ENCODE results near the gene AGTR1. TPM values are rescaled to one million over a fixed set of nuclear protein-coding genes. Genes with fewer than 3 reads are reported as not detected.

The AGTR1 gene
- total and polyA plus RNA-seq, 2 of the 13 experiments (the other 11 are each of a cell fraction or from before 2014, with no cell fraction given), result 0.64 to 1.5 TPM

- no peak for TF ChIP-seq ZBED4 (CRISPR knock-in tag; IDR thresholded peaks at IDR 0.05; ENCODE audit: borderline replicate concordance)
- peak; percentile 87 for TF ChIP-seq ONECUT2 (CRISPR knock-in tag; IDR thresholded peaks at IDR 0.05)
- TF ChIP-seq, protein P1, sequence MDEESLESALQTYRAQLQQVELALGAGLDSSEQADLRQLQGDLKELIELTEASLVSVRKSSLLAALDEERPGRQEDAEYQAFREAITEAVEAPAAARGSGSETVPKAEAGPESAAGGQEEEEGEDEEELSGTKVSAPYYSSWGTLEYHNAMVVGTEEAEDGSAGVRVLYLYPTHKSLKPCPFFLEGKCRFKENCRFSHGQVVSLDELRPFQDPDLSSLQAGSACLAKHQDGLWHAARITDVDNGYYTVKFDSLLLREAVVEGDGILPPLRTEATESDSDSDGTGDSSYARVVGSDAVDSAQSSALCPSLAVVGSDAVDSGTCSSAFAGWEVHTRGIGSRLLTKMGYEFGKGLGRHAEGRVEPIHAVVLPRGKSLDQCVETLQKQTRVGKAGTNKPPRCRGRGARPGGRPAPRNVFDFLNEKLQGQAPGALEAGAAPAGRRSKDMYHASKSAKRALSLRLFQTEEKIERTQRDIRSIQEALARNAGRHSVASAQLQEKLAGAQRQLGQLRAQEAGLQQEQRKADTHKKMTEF (CRISPR knock-in tag; IDR thresholded peaks at IDR 0.05), result peak; percentile 47; the same call in 1 of the 2 replicates
- TF ChIP-seq, protein P2, sequence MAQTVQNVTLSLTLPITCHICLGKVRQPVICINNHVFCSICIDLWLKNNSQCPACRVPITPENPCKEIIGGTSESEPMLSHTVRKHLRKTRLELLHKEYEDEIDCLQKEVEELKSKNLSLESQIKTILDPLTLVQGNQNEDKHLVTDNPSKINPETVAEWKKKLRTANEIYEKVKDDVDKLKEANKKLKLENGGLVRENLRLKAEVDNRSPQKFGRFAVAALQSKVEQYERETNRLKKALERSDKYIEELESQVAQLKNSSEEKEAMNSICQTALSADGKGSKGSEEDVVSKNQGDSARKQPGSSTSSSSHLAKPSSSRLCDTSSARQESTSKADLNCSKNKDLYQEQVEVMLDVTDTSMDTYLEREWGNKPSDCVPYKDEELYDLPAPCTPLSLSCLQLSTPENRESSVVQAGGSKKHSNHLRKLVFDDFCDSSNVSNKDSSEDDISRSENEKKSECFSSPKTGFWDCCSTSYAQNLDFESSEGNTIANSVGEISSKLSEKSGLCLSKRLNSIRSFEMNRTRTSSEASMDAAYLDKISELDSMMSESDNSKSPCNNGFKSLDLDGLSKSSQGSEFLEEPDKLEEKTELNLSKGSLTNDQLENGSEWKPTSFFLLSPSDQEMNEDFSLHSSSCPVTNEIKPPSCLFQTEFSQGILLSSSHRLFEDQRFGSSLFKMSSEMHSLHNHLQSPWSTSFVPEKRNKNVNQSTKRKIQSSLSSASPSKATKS (CRISPR knock-in tag; IDR thresholded peaks at IDR 0.05), result no peak
- no peak for TF ChIP-seq HHEX (CRISPR knock-in tag; IDR thresholded peaks at IDR 0.05)
- no peak for TF ChIP-seq CREB1 (IDR thresholded peaks at IDR 0.05)
- TF ChIP-seq CREB1 (CRISPR knock-in tag; IDR thresholded peaks at IDR 0.05), result peak; percentile 52; the same call in 1 of the 2 replicates
- TF ChIP-seq ZNF253 (CRISPR knock-in tag; IDR thresholded peaks at IDR 0.05; ENCODE audit: borderline replicate concordance), result no peak
- no peak for TF ChIP-seq RBM22 (optimal IDR thresholded peaks at IDR 0.05; ENCODE audit: low read length)
- no peak for TF ChIP-seq ZNF713 (CRISPR knock-in tag; IDR thresholded peaks at IDR 0.05)
- TF ChIP-seq MAFF (IDR thresholded peaks at IDR 0.05; ENCODE audit: low read depth, low read length), result no peak
- TF ChIP-seq, protein P3, sequence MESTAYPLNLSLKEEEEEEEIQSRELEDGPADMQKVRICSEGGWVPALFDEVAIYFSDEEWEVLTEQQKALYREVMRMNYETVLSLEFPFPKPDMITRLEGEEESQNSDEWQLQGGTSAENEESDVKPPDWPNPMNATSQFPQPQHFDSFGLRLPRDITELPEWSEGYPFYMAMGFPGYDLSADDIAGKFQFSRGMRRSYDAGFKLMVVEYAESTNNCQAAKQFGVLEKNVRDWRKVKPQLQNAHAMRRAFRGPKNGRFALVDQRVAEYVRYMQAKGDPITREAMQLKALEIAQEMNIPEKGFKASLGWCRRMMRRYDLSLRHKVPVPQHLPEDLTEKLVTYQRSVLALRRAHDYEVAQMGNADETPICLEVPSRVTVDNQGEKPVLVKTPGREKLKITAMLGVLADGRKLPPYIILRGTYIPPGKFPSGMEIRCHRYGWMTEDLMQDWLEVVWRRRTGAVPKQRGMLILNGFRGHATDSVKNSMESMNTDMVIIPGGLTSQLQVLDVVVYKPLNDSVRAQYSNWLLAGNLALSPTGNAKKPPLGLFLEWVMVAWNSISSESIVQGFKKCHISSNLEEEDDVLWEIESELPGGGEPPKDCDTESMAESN (CRISPR knock-in tag; conservative IDR thresholded peaks at IDR 0.05), result no peak
- no peak for TF ChIP-seq KDM2A (CRISPR knock-in tag; IDR thresholded peaks at IDR 0.05; ENCODE audit: borderline replicate concordance, low read depth)
- TF ChIP-seq RARG (CRISPR knock-in tag; IDR thresholded peaks at IDR 0.05; ENCODE audit: low read depth), result no peak
- TF ChIP-seq, protein P4, sequence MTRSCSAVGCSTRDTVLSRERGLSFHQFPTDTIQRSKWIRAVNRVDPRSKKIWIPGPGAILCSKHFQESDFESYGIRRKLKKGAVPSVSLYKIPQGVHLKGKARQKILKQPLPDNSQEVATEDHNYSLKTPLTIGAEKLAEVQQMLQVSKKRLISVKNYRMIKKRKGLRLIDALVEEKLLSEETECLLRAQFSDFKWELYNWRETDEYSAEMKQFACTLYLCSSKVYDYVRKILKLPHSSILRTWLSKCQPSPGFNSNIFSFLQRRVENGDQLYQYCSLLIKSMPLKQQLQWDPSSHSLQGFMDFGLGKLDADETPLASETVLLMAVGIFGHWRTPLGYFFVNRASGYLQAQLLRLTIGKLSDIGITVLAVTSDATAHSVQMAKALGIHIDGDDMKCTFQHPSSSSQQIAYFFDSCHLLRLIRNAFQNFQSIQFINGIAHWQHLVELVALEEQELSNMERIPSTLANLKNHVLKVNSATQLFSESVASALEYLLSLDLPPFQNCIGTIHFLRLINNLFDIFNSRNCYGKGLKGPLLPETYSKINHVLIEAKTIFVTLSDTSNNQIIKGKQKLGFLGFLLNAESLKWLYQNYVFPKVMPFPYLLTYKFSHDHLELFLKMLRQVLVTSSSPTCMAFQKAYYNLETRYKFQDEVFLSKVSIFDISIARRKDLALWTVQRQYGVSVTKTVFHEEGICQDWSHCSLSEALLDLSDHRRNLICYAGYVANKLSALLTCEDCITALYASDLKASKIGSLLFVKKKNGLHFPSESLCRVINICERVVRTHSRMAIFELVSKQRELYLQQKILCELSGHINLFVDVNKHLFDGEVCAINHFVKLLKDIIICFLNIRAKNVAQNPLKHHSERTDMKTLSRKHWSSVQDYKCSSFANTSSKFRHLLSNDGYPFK (CRISPR knock-in tag; IDR thresholded peaks at IDR 0.05; ENCODE audit: borderline replicate concordance), result no peak
- no peak for TF ChIP-seq U2AF1 (optimal IDR thresholded peaks at IDR 0.05; ENCODE audit: low read depth, low read length)
- TF ChIP-seq NKX3-1 (CRISPR knock-in tag; IDR thresholded peaks at IDR 0.05), result no peak
Observed at GRCh38 chr3:148709560-148710253, 12.0 kb downstream of the AGTR1 start (continued).
